HG02763 (cell line): ENCODE results near the gene SDSL.

ENCODE experiments used
- ATAC-seq: cut with Tn5 transposase; IDR thresholded peaks from one replicate; pipeline ENCODE4 v1.9.1; 2021; ENCODE audit warnings: mild to moderate bottlenecking, moderate library complexity; ENCODE audit not compliant: unreplicated experiment

Gene SDSL

DNA sequence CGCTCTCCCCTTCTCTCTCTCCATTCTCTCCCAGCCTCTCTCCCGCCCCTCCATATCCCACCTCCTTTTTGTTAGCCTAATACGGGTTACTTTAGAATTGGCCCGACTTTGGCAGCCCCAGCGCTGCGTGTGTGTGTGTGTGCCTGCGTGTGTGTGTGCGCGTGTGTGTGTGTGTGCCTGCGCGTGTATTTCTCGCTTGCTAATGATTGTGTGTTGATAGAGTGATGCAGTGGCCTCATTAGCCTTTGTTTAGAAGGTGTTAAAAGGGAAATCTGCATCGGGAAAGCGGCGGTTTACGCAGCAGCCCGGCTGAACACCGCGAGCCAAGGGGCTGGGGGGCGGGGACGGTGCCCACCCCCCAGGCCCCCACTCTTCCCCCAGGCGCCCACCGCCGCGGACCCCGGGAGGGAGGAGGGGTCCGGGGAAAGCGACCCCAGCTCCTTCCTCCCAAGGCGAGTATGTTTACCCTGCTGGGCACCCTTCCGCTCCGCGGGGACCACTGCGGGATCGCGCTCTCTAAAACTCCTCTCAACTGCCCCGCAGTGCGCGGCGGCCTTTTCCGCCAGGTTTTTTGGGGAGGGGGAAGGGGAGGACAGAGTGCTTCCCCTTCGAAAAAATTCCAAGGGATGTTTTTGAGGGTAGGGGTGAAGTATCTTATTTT, 56.3 kb downstream of the SDSL start:
- no peak for ATAC-seq

DNA sequence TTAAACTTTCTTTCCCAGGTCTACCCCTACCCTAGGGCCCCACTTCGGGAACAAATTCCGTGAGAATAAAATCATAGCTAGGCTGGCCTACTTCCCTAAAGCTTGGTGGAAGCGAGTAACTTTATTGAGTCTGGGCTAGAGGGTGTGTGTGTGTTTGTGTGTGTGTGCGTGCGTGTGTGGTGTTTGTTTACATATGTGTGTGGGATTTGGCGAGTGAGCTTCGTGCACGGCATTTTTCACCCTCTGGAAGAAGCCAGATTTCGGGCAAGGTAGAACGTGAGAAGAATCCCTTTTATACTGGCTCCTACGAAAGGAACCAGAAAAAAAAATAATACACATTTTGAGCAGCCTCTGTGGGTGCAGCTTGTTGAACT, 57.0 kb downstream of the SDSL start:
- no peak for ATAC-seq

DNA sequence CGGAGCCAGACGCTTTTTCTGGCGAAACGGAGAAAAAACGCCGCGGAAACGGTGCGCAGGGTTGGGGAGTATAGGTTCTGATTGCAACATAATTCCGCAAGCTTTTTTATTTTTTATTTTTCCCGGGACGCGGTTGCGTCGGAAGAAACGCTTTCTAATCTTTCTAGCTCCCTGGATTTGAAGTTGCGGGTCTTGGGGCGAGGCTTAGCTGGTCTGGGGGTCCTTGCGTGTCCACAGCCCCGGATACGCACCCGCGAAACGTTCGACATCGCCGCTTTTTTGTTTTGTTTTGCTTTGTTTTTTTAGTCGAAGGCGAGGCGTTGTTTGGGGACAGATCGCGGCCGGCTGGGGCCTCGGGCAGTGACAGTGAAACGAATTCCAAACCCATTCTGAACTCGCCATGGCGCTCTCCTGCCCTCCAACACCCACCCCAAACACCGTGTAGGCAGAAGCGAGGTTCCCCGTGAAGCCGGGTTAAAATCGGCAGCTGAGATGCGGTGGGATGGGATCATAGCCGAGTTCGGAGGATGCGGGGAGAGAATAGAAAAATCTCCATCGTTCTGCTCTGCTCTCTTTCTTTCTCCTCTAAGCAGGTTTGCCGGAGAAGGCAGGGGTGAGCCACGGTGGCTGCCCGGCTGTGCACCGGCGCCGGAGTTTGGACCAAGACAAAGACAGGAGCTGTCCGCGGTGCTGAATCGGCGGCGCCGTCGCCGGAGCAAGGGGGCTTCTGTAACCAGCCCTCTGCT, 57.6 kb downstream of the SDSL start:
- ATAC-seq, result no peak

DNA sequence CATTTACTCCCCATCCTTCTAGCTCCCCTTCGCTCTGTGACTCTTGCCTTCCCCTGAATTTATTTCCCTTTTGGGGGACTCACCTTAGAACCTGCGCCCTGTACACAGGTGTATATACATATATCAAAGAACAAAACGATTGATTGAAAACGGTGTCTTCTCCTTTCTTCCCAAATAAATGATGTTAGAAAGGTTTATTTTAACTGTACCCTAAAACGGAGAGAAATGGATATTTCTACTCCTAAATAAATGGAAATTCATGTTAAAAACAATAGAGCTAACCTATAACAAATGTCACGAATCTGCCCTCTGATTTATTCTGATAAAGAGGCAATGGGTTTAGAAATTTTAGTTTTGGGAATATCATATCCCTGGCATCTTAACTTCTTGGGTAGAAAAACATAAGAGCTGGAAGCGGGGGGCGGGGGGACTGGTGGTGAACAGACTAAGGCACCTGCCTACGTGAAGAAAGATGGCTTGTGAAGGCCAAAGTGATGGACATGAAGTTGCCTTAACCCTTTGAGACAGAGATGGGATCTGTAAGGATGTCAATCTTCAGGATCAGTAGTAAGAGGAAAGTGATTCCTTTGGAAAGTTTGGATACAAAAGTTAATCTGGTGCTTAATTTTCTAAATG, 58.3 kb downstream of the SDSL start:
- no peak for ATAC-seq

DNA sequence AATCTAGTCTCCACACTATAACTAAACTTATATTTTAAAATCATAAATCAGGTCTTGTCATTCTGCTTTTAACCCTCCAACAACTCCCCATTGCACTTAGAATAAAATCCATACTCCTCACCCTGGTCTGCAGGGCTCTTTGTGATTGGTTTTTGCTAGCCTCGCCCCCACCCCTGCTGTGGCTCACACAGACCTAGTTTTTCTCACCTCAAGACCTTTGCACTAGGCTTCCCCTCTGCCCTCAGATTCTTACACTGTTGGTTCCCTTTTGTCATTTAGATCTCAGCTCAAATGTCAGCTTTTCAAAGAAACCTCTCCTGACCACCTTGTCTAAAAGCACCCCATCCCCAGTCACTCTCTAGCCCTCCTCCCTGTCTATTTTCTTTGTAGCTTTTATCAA, 60.2 kb downstream of the SDSL start:
- ATAC-seq, result no peak

DNA sequence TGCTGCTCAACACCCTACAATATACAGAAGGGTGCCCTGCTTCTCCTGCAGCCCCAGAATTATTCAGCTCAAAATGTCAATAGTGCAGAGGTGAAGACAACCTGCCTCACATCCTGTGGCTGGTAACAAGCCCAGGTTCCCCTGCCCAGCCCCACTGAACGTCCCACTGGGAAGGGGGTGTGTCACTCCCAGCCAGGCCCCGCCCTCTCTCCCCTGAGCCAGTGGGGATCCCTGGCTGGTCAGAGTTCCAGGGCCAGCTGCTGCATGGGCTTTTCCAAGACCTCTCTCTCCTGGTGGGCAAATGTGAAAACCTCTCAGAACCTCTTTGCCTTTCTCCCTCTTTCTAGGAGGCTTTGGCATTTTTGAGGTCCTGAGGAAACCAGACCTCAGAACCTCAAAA, 63.1 kb downstream of the SDSL start:
- ATAC-seq, result no peak

DNA sequence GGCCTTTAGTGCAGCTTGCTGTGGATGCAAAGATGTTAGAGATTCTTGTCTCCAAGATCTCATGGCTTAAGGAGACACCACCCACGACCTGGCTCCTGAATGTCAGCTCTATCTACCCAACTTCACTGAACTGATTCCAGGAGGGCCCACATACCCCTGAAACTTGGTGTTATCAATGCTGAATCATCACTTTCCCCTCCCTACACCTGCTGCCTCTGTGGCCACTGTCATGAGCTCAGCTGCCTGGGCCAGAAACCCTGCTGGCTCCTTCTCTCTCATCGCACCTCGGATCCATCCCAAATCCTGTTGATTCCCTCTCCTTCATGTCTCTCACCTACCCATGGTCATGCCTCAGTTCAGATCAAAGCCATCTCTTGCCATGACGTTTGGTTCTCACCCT, 64.5 kb downstream of the SDSL start:
- ATAC-seq, result no peak
